Stomach (tissue), 9 donors: ENCODE results near the gene FUT8. TPM values are rescaled to one million over a fixed set of nuclear protein-coding genes. Genes with fewer than 3 reads are reported as not detected.

ENCODE experiments used
- DNase-seq, 2 donors: peaks; one replicate each; pipeline versions ENCODE4 v3.0.0 to v3.0.0-alpha.2; 2013 to 2019
- H3K27ac ChIP-seq, 5 donors: fragments of 200-600 bp in 4 of 5; sonication (generic) in 4 of 5; one replicate each; pipeline ENCODE4 v1.5.1; 2013 to 2019; ENCODE audit warnings: mild to moderate bottlenecking in 1 of 5, moderate library complexity in 1 of 5
- H3K27me3 ChIP-seq, 3 donors: fragments of 200-600 bp; sonication (generic); one replicate each; pipeline ENCODE4 v1.5.1; 2017 to 2019; ENCODE audit warnings: mixed run types in 1 of 3
- H3K36me3 ChIP-seq, 4 donors: fragments of 200-600 bp; sonication (generic); 1 replicate in 3 of 4; 2 replicates in 1 of 4; pipeline ENCODE4 v1.5.1; 2016 to 2019
- H3K4me1 ChIP-seq, 4 donors: fragments of 200-600 bp; sonication (generic); one replicate each; pipeline ENCODE4 v1.5.1; 2016 to 2019
- H3K4me3 ChIP-seq, 4 donors: fragments of 200-600 bp; sonication (generic) in 3 of 4; one replicate each; pipeline ENCODE4 v1.5.1; 2016 to 2019; ENCODE audit warnings: mild to moderate bottlenecking in 1 of 4
- H3K9me3 ChIP-seq, 4 donors: fragments of 200-600 bp; sonication (generic); one replicate each; pipeline ENCODE4 v1.5.1; 2016 to 2019
- CTCF ChIP-seq, 7 experiments: fragments of 450-650 bp in 4 of 7; fragments of 200-600 bp in 3 of 7; sonication (generic) in 3 of 7; IDR thresholded peaks; one replicate each; pipeline ENCODE4 v1.5.1; 2016 to 2019; ENCODE audit warnings: antibody characterized with exemption in 7 of 7, control low read depth in 2 of 7, mild to moderate bottlenecking in 1 of 7
- EP300 ChIP-seq: sonication (generic); formaldehyde crosslinking; IDR thresholded peaks from one replicate; pipeline ENCODE4 v1.6.1; 2017; ENCODE audit warnings: antibody characterized with exemption
- POLR2A ChIP-seq, 4 donors: fragments of 450-650 bp; IDR thresholded peaks; one replicate each; pipeline ENCODE4 v1.6.1; 2016; ENCODE audit warnings: antibody characterized with exemption in 4 of 4, control low read depth in 2 of 4, mild to moderate bottlenecking in 1 of 4, moderate library complexity in 1 of 4
- POLR2AphosphoS5 ChIP-seq, 3 donors: sonication (generic); formaldehyde crosslinking; IDR thresholded peaks; one replicate each; pipeline ENCODE4 v1.6.1; 2016; ENCODE audit warnings: antibody characterized with exemption in 3 of 3
- WGBS, 5 donors: extraction: QIAGEN DNeasy Blood & Tissue Kit in 3 of 5; methylation state at CpG; one replicate each; pipeline versions ENCODE4 v1.1.5 to v1.1.7; 2013 to 2018; 5-methylcytosine and 5-hydroxymethylcytosine counted together
- intact Hi-C: fragments of 100-400 bp; cut with DNase I; formaldehyde crosslinking; loops from one replicate; pipeline ENCODE4 v1.15.1; 2023; ENCODE audit warnings: low total_unique reads
- polyA plus RNA-seq, 3 donors: library from polyadenylated mRNA; stranded (reverse); fragments of 200-250 nt; gene quantifications; one replicate each; pipeline ENCODE4 v1.2.3, GENCODE V29; 2013
- total RNA-seq, 5 donors: library from RNA; depleted of rRNA; stranded (reverse); fragments of >200 nt; gene quantifications; one replicate each; pipeline versions ENCODE4 v1.1.0 to v1.2.3, GENCODE V29; 2014 to 2016
- donor health status: healthy with polysubstance abuse.
- donor health status: Bipolar disorder and iron deficiency.
- donor health status: healthy.

The FUT8 gene
- total and polyA plus RNA-seq, 8 donors, result 17.4 to 175 (median 36.7) TPM

- no peaks in the 10 kb centered on the region for H3K9me3 ChIP-seq
- no peak overlapping the region for H3K4me3 ChIP-seq
- H3K4me1 ChIP-seq, result peaks cover 6 to 22% (median 14%) of the 10 kb centered on the region in 4 donors
- H3K36me3 ChIP-seq, result no peaks in the 10 kb centered on the region
- no peak for TF ChIP-seq POLR2A (IDR thresholded peaks at IDR 0.05)
- no peak for TF ChIP-seq EP300
- no peak for TF ChIP-seq POLR2AphosphoS5 (IDR thresholded peaks at IDR 0.05)
- TF ChIP-seq CTCF (IDR thresholded peaks at IDR 0.05), result no peak
- no peak for DNase-seq
- H3K27me3 ChIP-seq, result no peaks in the 10 kb centered on the region
- intact Hi-C loops, result no loop called here
- 80 to 95% (median 86%) methylated on average over 2 of the region's 2 CpGs for WGBS, 5 donors
- no peak overlapping the region for H3K27ac ChIP-seq
Observed at GRCh38 chr14:65769151-65769550, 356.6 kb downstream of the FUT8 start.

GRCh38 chr14:65770681-65771080 is 358.2 kb downstream of the FUT8 start:
- intact Hi-C loops, result no loop called here
- no peak overlapping the region for H3K4me3 ChIP-seq
- H3K4me1 ChIP-seq, result peaks cover 6 to 32% (median 14%) of the 10 kb centered on the region in 4 donors
- DNase-seq, result no peak
- H3K9me3 ChIP-seq, result no peaks in the 10 kb centered on the region
- TF ChIP-seq POLR2A (IDR thresholded peaks at IDR 0.05) (no peak), CTCF (IDR thresholded peaks at IDR 0.05) (no peak), EP300 (no peak), POLR2AphosphoS5 (IDR thresholded peaks at IDR 0.05) (no peak)
- WGBS, 5 donors, result 66 to 82% (median 79%) methylated on average over 5 of the region's 5 CpGs
- no peak overlapping the region for H3K27ac ChIP-seq
- no peaks in the 10 kb centered on the region for H3K27me3 ChIP-seq
- no peaks in the 10 kb centered on the region for H3K36me3 ChIP-seq

GRCh38 chr14:65771271-65771670 is 358.7 kb downstream of the FUT8 start:
- WGBS, 5 donors, result 90 to 94% (median 91%) methylated on average over 3 of the region's 3 CpGs
- H3K9me3 ChIP-seq, result no peaks in the 10 kb centered on the region
- peaks cover 6 to 38% (median 16%) of the 10 kb centered on the region in 4 donors for H3K4me1 ChIP-seq
- no peak for TF ChIP-seq CTCF (IDR thresholded peaks at IDR 0.05)
- TF ChIP-seq POLR2A (IDR thresholded peaks at IDR 0.05), result no peak
- no peak for TF ChIP-seq EP300
- no peak for TF ChIP-seq POLR2AphosphoS5 (IDR thresholded peaks at IDR 0.05)
- no peaks in the 10 kb centered on the region for H3K27me3 ChIP-seq
- no peak overlapping the region for H3K4me3 ChIP-seq
- intact Hi-C loops, result no loop called here
- H3K27ac ChIP-seq, result no peak overlapping the region
- no peak for DNase-seq
- H3K36me3 ChIP-seq, result no peaks in the 10 kb centered on the region

GRCh38 chr14:65772466-65772865 is 359.9 kb downstream of the FUT8 start:
- no peaks in the 10 kb centered on the region for H3K36me3 ChIP-seq
- H3K4me1 ChIP-seq, result peaks cover 6 to 42% (median 16%) of the 10 kb centered on the region in 4 donors
- peak overlapping the region in 2 of 5 donors; percentile 14 to 46 for H3K27ac ChIP-seq
- H3K4me3 ChIP-seq, result no peak overlapping the region
- WGBS, 5 donors, result 42 to 80% (median 58%) methylated on average over 8 of the region's 8 CpGs
- DNase-seq, result no peak
- TF ChIP-seq POLR2A (IDR thresholded peaks at IDR 0.05) (no peak), EP300 (no peak), POLR2AphosphoS5 (IDR thresholded peaks at IDR 0.05) (no peak), CTCF (IDR thresholded peaks at IDR 0.05) (no peak)
- no peaks in the 10 kb centered on the region for H3K27me3 ChIP-seq
- intact Hi-C loops, result no loop called here
- no peaks in the 10 kb centered on the region for H3K9me3 ChIP-seq
